Fibroblast of skin of right biceps (primary cell): ENCODE data around the gene PPP1R12C.
"Not testable (repeated sequence)": the region's sequence is repeated elsewhere in the genome, so short reads cannot be mapped to it uniquely, and the experiment has no call there.

Experiments used
- DNase-seq: peaks from one replicate; pipeline ENCODE4 v3.0.0-alpha.2; 2013

The PPP1R12C gene

DNA sequence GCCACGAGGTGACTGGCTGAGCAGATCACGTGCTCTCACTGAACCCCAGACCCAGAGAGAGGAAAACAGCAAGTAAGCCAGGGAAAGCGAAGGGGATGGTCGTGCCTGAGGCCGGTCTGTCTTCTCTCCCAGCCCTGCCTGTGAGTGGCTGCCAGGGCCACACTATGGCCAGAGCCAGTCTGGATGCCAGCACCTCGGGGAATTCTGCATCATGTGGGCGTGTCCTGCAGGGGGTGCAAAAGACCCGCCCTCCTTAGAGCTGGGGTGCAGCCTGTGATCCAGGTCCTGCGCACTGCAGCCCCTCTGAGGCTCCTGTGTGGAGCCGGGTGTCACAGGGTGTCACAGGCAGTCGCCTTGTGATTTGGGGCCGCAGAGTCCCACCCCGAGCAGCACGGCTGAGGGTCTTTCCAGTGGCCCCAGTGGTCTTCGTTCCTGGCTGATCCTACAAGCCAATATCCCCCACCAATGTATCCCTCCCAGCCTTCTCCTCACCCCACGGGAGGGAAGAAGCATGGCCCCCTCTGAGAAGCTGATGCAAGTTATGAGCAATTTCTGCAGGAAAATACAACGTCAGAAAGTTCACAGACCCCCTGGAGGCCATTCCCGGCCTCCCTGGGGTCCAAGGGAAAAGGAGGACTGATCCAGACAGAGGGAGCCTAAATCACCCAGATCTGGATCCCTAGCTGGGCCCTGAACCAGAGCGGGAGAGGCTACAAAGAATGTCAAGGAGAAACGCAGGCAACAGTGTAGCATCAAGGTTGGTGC lies 7.7 kb downstream of the PPP1R12C start:
- no peak for DNase-seq

DNA sequence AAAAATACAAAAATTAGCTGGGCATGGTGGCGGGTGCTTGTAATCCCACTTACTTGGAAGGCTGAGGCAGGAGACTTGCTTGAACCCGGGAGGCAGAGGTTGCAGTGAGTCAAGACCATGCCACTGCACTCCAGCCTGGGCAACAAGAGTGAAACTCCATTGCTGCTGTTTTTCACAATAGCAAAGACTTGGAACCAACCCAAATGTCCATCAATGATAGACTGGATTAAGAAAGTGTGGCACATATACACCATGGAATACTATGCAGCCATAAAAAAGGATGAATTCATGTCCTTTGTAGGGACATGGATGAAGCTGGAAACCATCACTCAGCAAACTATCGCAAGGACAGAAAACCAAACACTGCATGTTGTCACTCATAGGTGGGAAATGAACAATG lies 10.2 kb downstream of the PPP1R12C start:
- not testable (repeated sequence) for DNase-seq

- DNase-seq = no peak
Observed at GRCh38 chr19:55106591-55106990, 10.8 kb downstream of the PPP1R12C start.

- no peak for DNase-seq
Observed at GRCh38 chr19:55105237-55105636, 12.2 kb downstream of the PPP1R12C start.

DNA sequence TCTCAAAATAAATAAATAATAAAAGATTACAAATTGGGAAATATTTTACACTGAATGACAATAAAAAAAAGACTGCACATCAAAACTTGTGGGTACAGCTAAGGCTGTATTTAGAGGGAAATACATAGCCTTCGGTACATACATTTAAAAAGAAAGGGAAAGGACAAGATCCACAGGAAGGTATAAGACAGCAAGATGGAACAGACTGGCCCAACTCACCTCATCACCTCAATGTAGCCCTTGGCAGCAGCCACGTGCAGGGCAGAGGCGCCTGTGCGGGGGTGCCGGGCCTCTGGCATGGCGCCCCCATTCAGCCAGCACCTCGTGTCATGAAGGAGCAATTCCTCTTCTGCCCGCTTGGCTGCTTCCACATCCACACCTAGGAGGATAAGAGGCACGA lies 14.2 kb downstream of the PPP1R12C start:
- no peak for DNase-seq

GRCh38 chr19:55101261-55101660 lies 16.2 kb downstream of the PPP1R12C start:
- DNase-seq = no peak

- no peak for DNase-seq
Observed at GRCh38 chr19:55099557-55100506, 17.6 kb downstream of the PPP1R12C start.

- no peak for DNase-seq
Observed at GRCh38 chr19:55098716-55099556, 18.5 kb downstream of the PPP1R12C start.

- DNase-seq = no peak
Observed at GRCh38 chr19:55097864-55098715, 19.3 kb downstream of the PPP1R12C start.

DNA sequence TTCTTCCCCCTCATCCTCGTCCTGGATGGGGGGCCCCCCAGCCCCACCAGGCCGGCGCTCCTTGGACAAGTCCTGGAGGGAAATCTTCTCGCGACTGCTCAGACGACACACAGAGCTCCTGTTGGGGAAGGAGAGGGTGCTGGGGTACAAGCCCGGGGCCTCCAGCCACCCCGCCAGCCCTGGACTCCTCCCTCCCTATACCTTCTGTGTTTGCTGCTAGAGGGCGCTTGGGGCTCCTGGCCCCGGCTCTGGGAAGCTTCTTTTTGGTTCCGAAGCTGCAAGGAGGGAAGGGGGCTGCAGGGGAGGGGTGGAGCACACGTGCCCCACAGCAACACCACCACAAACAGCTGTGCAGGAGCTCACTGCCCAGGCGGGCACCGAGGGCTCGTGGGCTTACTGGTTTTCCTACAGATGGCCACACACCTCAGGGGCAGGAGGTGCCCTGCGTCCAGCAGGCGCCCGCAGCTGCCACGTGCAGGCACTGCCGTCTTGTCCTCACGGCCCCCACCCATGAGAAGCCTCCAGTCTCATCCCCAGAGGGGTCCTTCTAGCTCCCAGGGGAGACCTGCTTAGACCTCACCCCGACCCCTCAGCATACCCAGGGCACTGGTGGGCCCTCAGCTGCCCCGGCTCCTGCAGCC lies 21.3 kb downstream of the PPP1R12C start:
- no peak for DNase-seq

GRCh38 chr19:55095260-55096060 lies 22.0 kb downstream of the PPP1R12C start:
- no peak for DNase-seq

GRCh38 chr19:55094456-55095259 lies 22.8 kb downstream of the PPP1R12C start:
- no peak for DNase-seq

DNA sequence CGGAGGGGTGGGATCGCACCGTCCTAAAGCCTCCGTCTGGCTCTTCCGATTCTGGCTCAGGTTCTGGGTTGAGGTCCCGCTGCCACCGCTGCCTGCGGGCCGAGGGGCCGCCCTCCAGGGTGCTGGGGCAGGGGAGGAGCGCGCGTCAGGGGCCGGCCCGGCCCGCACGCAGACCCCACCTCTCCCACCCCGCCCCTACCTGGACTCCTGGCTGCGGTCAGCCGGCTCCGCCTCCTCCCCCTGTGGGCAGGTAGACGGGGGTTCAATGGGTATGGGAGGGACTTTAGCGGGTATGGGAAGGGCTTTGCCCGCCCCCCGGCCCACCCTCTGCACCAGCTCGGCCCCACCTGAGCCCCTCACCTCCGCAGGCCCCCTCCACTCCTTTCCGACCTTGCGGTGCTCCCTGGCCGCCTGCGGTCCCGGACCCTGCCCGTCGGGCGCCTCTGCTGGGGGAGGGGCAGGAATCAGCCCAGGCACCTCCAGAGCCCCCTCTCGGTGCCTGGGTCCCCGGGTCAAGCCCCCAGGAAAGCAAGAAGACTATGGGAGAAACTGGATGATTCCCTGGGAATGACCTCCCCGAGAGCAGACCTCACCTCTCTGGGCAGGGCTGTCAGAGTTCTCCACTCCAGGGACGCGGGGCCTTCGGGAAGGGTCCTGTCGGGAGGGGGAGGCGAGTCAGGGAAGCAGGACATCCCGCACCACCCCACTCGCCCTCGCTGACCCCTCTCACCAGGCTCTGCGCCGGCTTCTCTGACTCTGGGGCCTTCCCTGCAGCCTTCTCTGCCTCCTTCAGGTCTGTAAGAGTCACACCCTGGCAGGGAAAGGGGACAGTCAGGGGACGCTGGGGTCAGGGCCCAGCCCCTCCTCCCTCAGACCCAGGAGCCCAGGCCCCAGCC lies 24.8 kb downstream of the PPP1R12C start:
- no peak for DNase-seq

GRCh38 chr19:55091955-55092354 lies 25.5 kb downstream of the PPP1R12C start:
- no peak for DNase-seq

DNA sequence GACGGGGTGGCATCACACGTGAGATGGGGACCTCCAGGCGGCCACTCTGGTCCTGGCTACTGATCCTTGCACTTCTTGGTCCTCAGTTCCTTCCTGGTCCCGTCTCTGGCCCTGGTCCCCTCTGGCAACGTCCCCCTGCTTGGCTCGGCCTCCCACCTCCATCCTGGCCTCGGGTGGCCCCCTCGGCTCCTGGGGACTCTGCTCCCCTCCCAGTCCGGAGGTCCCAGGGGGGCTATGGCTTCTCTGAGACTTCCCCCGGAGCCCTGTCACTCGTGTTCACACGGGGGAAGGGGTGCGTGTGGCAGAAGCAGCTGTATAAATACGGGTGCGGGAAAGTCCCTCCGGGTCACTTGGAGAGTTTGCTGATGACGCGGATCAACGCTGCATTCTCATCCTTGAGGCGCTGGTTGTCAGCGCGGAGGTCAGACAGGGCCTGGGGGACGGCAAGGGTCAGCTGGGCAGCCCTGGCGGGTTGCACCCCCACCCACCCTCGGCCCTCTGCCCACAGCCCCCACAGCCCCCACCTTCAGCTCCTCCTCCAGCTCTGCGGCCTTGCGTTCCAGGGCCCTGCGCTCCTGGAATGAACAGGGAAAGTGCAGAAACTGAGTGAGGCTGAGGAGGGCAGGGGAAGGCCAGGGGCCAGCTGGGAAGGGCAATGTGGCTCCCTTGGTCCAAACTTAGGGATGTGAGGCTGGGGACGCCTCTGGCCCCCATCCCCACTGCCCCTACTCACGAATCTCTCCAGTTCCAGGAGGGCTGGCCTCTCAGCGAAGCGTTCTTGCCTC lies 26.1 kb downstream of the PPP1R12C start:
- DNase-seq = no peak

GRCh38 chr19:55090564-55090963 lies 26.9 kb downstream of the PPP1R12C start:
- DNase-seq = no peak

DNA sequence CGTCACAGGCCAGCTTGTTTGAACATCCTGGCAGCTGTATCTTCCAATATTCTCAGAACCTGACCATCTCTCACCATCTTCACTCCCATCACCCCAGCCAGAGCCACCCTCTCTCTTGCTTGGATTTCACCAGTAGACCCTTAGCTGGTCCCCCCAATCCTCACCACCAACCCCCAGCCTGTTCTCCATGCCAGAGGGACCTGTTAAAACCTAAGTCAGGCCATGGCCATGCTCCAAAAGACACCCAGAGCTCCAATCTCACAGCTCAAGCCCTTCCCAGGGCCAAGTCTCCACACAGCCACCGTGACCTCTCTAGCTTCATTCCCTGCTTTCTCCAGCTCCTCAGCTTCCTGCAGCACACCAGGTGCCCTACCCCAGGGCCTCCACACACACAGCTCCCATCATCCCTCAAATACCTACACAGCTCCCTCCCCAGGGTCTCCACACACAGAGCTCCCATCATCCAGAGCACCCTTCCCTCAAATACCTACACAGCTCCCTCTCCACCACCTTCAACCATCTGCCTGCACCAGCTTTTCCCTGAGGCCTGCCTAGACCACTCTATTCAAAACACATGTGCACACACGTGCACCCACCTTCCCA lies 28.0 kb downstream of the PPP1R12C start:
- DNase-seq = no peak
